ENCODE measurements around the gene NT5C1B.
"Not testable (repeated sequence)": the region's sequence is repeated elsewhere in the genome, so short reads cannot be mapped to it uniquely, and the experiment has no call there.

The NT5C1B gene

DNA sequence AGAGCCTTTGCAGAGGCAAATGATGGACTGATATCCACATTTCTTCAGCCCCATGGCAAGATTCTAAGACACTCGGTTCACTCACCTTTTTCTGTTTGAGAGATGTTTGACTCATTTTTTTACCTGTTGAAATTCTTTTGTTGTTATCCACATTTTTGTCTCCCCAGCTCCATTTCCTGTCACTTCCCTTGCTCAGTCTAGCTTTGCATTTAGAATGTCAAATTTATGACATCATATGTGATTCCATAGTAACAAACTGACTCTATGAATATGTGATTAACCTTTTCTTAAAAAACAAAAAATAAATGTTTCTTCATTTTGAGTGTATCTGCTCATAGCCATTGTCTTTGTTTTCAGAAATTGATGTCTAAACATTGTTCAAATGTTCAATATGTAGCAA, at the start of gene NT5C1B:
TSS of gene NT5C1B (minus strand) at position 216 of the 400 bp plus-strand sequence. CDS start at position 115, 101 bp downstream.
- DNase-seq = no peak

DNA sequence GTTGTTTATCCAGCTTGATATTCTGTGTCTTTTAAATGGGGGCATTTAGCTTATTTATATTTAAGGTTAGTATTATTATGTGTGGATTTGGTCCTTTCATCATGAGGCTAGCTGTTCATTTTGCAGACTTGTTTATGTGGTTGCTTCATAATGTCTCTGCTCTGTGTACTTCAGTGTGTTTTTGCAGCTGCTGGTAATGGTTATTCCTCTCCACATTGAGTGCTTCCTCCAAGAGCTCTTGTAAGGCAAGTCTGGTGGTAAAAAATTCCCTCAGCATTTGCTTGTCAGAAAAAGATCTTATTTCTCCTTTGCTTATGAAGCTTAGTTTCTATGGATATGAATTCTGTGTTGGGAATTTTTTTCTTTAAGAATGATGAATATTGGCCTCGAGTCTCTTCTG, 47.8 kb upstream of the NT5C1B start:
- DNase-seq = no peak

DNA sequence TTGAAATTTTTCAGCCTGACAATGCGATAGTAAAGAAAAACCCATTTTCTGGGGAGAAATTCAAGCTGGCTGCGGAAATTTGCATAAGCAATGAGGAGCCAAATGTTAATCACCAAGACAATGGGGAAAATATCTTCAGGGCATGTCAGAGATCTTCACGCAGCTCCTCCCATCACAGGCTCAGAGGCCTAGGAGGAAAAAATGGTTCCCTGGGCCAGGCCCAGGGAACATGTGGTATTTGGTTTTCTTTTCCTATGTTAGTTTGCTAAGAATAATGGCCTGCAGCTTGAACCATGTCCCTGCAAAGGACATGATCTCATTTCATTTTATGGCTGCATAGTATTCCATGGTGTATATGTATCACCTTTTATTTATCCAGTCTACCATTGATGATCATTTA, 43.3 kb upstream of the NT5C1B start:
- DNase-seq = not testable (repeated sequence)

DNA sequence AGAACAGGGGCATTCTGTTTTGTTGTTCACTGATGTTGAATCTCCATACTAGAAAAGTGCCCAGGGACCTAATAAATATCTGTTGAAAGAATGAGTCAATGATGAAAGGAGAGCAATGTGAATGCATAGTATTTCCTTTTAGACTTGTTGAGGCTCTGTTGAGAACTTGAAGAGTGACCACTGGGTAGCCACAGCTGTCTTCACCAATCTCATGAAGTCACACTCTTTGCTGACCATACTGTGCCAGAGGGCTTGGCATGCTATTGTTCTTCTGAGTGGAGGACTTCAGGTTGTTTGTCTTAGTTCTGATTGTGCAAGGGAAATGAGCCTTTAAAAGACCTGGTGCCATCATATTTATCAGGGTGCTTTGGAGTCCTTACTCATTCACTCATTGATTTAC, 41.6 kb upstream of the NT5C1B start:
- no peak for DNase-seq

DNA sequence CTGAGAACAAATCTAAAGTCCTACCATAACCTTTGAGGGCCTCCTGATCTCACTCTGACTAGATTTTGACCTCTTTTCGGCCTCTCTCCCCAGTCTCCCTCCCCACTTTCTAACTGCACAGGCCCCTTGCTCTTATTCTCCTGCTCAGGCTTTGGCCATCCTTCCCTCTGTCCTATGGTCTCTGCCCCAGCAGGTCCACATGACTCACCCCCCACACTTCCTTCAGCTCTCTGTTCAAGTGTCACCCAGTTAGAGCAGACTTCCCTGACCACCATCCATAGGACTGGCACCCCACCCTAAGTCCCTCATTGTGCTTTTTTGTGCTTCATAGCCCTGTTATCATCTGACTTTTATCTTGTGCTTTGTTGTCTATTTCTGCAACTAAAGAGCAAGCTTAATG, 41.2 kb upstream of the NT5C1B start:
- no peak for DNase-seq

DNA sequence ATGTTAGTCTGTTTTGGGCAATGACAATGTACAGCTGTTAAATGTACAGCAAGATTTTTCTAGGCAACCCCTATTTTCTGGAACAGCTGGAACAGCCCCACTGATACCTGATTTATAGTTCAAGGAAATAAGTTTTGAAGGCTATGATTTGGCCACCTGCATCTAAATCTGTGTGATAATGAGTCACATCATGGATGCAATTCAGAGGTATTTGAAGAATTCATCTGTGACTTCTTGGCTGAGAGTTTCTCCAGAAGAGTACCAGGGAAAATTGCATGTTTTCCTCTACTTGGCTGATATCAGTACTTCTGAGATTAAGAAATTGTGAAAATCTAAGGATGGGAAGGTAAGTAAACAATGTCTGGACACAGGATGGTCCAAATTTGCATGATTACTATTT, 40.7 kb upstream of the NT5C1B start:
- no peak for DNase-seq

DNA sequence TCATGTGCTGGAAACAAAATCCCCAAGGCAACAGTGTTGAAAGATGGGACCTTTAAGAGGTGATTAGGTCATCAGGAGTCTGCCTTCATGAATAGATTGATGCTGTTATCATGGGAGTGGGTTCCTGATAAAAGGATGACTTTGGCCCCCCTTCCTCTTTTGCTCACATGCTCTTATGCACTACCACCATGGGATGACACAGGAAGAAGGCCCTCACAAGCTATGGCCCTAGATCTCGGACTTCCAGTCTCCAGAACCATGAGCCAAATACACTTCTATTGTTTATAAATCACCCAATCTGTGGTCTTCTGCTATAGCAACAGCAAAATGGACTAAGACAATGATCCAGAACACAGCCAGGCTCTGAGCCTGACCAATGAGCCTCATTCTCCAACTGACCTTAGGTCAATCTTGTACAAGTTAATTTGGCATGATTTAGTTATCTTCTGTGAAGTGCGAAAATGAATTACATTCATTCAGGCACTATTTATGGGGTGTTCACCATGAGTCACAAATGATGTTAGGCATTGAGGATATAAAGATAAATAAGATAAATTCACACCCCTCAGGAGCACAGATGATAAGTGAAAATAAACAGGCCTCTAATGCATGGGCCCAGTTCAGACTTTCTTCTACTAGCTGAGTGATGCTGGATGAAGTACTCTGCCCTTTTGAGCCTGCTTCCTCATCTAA, 37.7 kb upstream of the NT5C1B start:
- DNase-seq = no peak

DNA sequence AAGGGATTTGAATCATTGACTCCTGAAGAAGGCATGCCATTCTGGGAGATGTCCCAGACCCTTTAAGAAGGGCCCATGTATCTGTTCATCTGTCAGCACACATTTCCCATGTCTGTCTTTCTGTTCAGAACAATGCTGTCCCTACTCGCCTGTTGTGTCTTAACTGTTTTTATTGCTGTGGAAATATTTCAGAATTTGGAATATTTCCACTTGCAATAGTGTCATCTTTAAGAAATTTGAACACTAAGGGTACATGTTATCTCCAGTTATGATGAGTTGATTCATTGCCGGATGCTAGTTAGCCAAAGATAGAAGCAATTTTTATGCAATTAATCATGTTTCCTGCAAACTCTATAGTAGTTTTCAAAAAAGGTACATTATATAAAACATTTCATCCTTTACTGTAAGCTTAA, 36.9 kb upstream of the NT5C1B start:
- no peak for DNase-seq

DNA sequence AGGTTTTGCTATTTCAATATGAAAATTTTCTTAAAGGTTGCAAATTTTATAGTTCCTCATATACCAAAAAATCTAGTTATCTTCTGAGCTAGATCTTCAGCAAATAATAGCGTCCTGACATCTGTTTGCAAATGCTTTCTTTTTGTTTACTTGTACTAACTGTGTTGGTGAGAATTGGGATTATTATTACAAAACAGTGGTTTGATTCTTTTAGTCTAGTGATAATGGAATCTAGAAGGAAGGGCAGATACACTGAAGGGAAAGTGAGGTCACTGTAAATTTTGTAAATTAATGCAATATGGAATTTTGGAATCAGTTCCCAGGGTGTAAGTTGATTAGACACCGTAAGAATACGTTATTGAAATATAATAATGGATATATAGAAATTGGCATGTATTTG, 36.2 kb upstream of the NT5C1B start:
- DNase-seq = no peak

DNA sequence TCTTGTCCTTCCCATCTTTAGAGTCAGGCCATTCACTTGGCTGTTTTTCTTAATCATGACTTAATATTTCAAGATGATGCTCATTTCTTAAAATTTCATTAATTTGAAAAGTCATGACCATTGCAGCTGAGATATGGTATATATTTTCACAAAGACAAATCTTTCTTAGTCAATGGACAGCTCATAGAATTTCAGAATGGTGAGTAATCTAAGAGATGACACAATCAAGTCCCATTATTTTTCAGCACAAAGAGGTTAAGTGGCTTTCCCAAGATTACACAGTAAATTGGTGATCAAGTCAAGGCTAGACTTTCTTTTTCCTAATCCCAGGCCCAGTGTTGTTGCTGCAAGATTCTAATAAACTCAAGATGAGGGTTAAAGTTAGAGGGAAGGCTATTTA, 34.4 kb upstream of the NT5C1B start:
- no peak for DNase-seq

DNA sequence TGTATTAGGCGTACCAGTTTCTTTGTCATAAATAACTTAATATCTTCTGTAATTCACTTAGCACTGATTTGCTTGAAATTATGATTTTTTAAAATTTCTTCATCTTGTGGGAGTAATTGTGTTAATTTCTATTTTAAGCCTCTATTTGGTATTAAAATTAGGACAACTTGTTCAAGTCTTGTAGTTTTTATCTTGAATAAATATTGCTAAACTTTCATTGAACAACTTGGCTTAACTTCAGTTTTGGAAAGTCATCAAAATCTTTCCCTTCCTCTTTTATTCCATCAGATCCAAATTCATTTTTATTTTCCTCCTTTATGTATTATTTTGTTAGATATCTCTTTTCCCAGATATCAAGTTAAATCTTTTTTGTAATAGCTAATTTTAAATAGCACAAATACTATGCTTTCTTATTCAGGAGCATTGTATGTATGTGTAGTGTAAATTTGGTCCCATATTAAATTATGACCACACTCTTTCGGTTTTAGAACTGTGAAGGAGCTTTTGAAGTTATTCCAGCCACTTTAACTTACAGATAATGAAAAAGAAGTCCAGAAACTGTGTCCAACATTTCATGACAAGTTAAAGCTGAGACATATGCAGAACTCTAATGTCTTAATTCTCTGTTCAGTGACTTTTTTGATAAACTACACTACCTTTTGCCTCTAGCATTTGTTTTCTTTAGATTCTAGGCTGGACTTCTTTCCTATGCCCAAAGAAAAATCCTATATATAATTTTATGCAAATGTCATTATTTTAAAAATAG, 31.7 kb upstream of the NT5C1B start:
- no peak for DNase-seq

DNA sequence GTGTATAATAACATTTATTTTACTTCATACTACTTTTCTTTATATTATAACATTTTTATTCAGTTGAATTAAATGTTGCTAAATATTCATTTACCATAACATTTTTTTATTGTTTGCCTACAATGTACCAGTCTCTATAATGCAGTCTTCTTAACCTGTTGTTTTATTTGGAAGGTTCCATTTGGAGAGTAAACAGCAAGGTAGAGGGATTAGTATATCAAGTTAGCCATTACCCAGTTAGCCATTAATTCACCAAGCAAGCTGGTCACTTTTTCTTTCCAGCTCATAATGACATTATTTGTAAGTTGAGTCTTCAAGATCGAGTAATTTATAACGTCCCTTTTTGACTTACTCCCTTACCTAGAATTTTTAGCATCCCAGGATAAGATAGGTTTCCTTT, 29.7 kb upstream of the NT5C1B start:
- no peak for DNase-seq

DNA sequence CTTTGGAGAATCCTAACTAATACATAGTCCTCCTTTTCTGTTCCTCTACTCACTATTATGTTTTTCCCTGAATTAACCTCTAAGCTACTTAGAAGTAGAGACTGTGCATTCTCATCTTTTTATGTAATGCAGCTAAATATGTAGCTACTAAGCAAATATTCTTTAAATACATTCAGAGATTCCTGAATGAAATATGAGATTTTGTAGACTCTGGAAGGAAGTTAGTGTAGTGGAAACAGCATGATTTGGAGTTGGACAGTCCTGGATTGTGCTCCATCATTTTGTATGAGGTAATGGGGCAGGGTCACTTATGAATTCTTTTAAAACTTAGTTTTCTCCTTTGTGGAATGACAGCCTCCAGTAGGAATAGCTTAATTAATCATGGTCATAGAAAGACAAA, 24.7 kb upstream of the NT5C1B start:
- DNase-seq = no peak

DNA sequence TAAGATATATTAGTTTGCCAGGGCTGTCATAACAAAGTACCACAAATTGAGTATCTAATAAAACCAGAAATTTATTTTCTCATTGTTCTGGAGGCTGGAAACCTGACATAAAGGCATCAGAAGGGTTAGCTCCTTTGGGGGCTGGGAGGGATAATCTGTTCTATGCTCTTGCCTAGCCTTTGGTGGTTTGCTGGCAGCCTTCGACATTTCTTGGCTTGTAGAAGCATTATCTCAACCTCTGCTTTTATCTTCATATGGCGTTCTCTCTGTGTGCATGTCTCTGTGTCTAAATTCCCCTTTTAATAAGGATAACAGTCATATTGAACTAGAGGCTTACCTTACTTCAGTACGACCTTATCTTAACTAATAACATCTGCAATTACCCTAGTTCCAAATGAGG, 22.8 kb upstream of the NT5C1B start:
- peak; percentile 14 for DNase-seq

DNA sequence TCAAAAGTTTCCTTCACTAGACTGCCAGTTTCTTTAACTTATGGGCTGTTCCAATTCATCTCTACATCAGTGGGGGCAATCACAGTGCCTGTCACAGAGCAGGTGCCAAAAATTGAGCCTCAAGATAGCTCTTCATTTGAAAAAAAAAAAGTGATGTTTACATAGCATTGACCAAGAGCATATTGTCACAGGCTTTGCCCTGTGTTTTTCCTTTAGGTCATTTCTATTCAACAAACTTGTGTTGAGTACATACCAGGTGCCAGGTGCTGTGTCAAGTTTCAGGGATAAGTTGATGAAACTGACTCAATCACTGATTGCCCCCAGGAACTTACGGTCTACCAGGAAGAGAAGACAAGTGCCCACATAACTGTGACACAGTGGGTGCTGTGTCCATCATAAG, 22.2 kb upstream of the NT5C1B start:
- DNase-seq = no peak

DNA sequence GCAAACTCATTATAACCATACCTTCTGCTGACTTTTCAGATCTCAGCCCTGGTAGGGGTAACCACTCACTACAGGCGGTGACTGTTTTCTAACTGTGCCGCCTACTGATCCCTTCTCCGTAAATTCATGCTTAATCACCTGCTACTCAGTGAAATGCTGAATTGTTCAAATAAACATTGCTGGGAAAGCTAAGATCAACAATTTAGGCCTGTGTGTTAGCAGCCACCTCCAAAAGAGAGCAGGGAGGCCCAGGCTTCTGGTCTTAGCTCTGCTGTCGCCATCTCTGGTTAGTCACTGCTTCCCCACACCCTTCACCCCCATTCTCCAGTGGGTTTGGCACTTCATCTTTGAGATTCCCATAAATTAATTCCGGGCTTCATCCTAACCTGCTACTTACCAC, 21.8 kb upstream of the NT5C1B start:
- no peak for DNase-seq

DNA sequence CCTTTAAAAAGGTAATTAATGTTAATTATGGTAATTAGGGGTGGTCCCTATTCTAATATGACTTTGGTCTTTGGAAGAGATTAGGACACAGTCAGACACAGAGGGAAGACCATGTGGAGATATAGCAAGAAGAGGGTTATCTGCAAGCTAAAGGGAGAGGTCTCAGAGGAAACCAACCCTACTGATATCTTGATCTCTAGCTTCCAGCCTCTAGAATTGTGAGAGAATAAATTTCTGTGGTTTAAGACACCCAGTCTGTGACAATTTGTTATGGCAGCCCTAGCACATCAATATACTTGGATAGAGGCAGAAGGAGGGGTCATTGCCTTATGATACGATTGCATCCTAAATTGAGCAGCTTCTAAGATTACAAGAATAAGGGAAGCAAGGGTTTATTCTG, 21.3 kb upstream of the NT5C1B start:
- DNase-seq = peak; percentile 64

DNA sequence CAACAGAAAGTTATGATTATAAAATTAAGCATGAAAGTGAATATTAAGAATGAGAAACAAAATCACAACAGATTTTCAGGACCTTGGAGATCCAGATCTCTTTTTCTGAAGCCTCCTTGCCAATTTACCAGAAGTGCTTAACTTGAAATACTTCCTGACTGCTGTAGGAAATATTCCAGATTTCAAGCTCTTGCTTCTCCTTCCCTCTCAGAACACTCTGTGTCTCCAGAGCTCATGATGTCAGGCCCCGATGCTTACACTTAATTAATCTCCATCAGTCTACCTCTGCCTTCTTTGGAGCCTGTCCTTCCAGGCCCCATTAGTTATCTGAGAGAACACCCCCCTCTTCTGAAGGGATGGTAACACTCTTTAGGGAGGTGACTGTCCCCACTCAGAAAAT, 20.7 kb upstream of the NT5C1B start:
- no peak for DNase-seq

DNA sequence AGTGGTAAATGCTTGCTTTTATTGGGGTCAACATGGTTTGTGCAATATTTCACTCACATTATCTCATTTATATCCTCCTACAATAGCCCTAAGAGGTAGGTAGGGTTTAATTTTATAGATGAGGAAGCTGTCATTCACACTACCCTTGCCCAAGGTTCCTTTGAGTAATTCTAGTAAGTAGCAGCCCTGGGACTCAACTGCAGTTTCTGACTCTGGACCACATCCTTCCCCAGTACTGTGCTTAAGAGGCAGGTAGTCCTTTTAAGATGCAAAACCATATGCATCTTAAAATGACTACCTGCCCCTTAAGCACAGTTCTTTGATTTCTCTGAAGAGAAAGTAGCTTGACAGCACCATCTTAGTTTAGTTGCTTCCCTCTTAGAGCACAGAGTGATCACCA, 15.7 kb upstream of the NT5C1B start:
- DNase-seq = no peak

DNA sequence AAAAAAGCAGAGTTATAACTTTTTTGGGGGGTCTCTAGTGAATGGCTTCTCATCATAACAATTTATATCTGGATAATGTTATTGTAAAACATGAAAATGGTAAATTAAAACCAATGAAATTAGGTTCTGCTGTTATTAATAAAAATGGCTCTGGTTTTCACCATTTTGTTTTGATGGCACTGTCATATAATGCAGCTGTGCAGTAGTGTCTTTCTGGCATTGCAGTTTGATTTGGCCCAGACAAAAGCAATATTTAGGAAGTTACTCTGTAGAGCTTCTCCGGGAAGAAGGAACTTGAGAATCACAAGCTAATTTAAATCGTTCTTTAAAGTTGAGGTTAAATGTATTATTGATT, 15.1 kb upstream of the NT5C1B start:
- DNase-seq = no peak

DNA sequence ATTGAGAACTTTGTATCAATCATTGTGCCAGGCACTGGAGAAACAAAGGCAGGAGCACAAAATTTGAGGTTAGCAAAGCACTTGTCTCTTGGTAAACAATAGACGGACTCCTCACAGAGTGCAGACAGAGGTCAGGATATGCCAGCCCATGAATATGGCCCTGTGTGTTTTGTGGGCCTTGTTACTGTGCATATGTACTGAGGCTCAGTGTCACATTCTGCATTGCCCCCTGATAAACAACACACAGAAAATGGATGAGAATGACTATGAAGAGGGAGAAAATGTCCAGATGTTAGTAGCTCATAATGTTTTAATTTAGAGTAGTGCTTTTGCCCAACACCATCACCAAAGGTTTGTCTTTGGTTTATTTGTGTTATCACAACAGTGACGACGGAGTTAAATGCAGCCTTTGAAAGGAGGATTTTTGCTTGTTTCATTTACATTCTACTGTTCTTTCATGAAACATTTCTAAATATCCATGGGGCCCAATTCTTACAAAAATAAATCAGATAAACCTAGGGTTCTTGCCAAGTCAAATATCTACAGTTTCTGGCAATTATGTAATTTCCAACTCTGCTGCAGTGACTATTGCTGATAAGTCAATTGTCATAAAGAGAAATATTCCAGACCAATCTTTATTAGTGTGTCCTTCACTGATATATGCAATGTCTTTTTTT, 14.6 kb upstream of the NT5C1B start:
- DNase-seq = no peak

DNA sequence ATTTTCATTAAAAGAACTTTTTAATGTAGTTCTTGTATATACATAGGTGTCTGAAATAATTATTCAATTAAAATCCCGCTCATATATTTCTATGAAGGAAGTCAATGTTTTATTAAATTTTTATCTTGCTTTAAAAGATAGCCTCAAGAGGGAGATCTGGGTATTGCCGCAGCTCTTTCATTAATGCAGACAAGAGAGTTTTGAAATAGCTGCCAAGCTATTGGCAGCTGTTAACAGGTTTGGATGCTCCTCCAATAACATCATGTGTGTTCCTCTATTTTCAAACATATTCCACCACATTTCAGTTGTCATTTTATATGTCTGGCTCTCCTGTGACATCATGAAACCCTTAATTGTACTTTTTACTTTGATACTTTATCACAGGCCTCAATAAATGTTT, 12.9 kb upstream of the NT5C1B start:
- DNase-seq = no peak

DNA sequence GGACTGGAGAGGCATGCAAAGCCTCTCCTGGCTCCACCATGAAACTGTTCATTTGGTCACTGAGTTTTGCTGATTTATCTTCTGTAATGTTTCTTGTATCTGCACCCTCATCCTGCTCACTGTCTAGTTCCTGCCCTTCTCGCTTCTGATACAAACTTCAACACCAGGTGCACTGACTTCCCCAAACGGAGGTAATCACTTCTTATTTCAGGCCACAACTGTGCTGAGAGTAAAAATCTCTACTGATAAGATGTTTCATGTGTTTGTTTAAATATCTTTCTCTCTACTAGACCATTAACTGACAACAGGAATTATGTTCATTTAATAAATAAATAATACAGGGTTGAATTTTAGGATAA, 10.9 kb upstream of the NT5C1B start:
- no peak for DNase-seq

DNA sequence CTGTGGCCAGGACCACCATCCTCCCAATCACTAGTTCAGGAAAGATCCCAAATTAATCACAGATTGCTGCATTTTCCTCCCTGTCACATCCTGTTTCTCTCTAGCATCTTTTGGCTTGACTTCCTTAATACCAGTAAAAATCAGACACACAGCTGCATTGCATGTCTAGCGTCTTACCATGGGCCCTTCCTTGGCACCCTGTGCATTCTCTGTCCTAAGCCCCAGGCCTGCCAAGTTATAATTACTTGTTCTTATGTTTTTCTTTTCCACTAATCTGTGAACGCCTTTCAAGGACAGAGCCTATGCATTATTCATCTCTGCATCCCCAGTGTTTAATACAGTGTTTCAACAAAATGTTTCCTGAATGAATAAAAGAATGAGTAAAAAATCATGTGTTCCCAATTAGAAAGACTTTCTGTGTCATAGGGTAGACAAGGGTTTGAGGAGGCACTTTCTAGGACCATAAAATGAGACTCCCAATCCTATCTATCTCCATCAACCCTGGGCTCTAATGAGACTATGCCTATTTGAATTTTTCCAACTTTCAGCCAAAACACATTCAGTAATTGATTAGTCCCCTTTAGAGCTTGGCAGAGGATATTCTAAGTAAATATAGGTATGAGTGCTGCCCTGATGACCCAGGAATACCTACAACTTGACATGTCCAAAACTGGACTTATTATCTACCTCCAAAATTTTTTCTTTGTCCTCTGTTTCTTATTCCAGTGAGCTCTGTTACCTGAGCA, 10.3 kb upstream of the NT5C1B start:
- DNase-seq = no peak

All from hematopoietic multipotent progenitor cell treated with erythropoietin and hydrocortisone succinate and interleukin-3 and kit ligand, for 6 days (in vitro differentiated cells).